Upper lobe of left lung (tissue), 4 donors: Measurements from ENCODE around the gene MKI67.

Experiments
- EP300 ChIP-seq, 4 donors: sonication (generic); formaldehyde crosslinking; IDR thresholded peaks; one replicate each; pipeline ENCODE4 v1.5.1; 2017; ENCODE audit warnings: antibody characterized with exemption in 4 of 4, control low read depth in 2 of 4
- POLR2A ChIP-seq, 4 donors: fragments of 450-650 bp; IDR thresholded peaks; one replicate each; pipeline ENCODE4 v1.5.1; 2016 to 2017; ENCODE audit warnings: antibody characterized with exemption in 4 of 4, mild to moderate bottlenecking in 2 of 4
- POLR2AphosphoS5 ChIP-seq, 2 donors: sonication (generic); formaldehyde crosslinking; IDR thresholded peaks; one replicate each; pipeline ENCODE4 v1.5.1; 2017; ENCODE audit warnings: antibody characterized with exemption in 2 of 2
- TF ChIP-seq, protein P1 (sequence below), 6 experiments: fragments of 450-650 bp in 4 of 6; fragments of 200-600 bp in 2 of 6; sonication (generic) in 2 of 6; IDR thresholded peaks; one replicate each; pipeline ENCODE4 v1.5.1; 2016 to 2019; ENCODE audit warnings: antibody characterized with exemption in 6 of 6

DNA sequence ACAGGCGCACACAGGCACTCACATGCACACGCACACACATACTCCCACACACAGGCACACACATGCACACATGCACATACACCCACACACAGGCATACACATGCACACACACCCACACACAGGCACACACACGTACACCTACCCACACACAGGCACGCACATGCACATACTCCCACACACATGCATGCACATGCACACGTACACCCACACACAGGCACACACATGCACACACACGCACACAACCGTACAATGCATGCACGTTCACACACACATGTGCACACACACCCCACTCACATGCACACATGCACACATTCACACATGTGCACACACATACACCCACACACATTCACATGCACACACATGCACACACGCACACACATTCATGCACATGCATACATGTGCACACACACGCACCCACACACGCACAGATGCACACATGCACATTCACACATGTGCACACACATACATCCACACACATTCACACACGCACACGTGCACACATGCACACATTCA lies 59.3 kb downstream of the MKI67 start:
- TF ChIP-seq, protein P1, sequence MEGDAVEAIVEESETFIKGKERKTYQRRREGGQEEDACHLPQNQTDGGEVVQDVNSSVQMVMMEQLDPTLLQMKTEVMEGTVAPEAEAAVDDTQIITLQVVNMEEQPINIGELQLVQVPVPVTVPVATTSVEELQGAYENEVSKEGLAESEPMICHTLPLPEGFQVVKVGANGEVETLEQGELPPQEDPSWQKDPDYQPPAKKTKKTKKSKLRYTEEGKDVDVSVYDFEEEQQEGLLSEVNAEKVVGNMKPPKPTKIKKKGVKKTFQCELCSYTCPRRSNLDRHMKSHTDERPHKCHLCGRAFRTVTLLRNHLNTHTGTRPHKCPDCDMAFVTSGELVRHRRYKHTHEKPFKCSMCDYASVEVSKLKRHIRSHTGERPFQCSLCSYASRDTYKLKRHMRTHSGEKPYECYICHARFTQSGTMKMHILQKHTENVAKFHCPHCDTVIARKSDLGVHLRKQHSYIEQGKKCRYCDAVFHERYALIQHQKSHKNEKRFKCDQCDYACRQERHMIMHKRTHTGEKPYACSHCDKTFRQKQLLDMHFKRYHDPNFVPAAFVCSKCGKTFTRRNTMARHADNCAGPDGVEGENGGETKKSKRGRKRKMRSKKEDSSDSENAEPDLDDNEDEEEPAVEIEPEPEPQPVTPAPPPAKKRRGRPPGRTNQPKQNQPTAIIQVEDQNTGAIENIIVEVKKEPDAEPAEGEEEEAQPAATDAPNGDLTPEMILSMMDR (IDR thresholded peaks at IDR 0.05), result no peak
- no peak for TF ChIP-seq EP300 (IDR thresholded peaks at IDR 0.05)
- TF ChIP-seq POLR2A (IDR thresholded peaks at IDR 0.05), result no peak
- TF ChIP-seq POLR2AphosphoS5 (IDR thresholded peaks at IDR 0.05), result no peak
